K562 (cell line): ENCODE data around the gene ACSS1. TPM values are rescaled to one million over a fixed set of nuclear protein-coding genes. Genes with fewer than 3 reads are reported as not detected.

Source experiments
- ARID3B ChIP-seq: fragments of 250-450 bp; sonication (Bioruptor Pico); IDR thresholded peaks from 2 replicates; pipeline ENCODE4 v1.4.0; 2020; ENCODE audit warnings: borderline replicate concordance
- CREB1 ChIP-seq, 2 experiments: sonication (generic) in 1 of 2; formaldehyde crosslinking in 1 of 2; IDR thresholded peaks; 2 replicates each; pipeline versions ENCODE4 v1.6.1 to v1.8.0; 2012 to 2022; ENCODE audit warnings: inconsistent platforms in 1 of 2, mild to moderate bottlenecking in 1 of 2, missing genetic modification reagents in 1 of 2, moderate library complexity in 1 of 2
- FOXA3 ChIP-seq, 2 experiments: fragments of 450-650 bp in 1 of 2; sonication (generic) in 1 of 2; formaldehyde crosslinking; IDR thresholded peaks in 1 of 2; conservative IDR thresholded peaks in 1 of 2; 2 replicates each; pipeline versions ENCODE4 v1.4.0 to v1.8.0; 2020 to 2022; ENCODE audit warnings: mild to moderate bottlenecking in 2 of 2, missing genetic modification reagents in 1 of 2
- IFI16 ChIP-seq: fragments of 250-450 bp; sonication (Bioruptor Pico); IDR thresholded peaks from 2 replicates; pipeline ENCODE4 v2.1.2; 2022; ENCODE audit warnings: mild to moderate bottlenecking, inconsistent platforms
- PBX2 ChIP-seq, 2 experiments: IDR thresholded peaks in 1 of 2; conservative IDR thresholded peaks in 1 of 2; 2 replicates each; pipeline ENCODE4 v1.6.1; 2016; ENCODE audit warnings: low read depth in 2 of 2, mild to moderate bottlenecking in 1 of 2, missing compliant biosample characterization in 1 of 2, missing genetic modification characterization in 1 of 2, moderate library complexity in 1 of 2
- SMARCA4 ChIP-seq: fragments of 450-650 bp; IDR thresholded peaks from 2 replicates; pipeline ENCODE4 v1.6.1; 2016
- THRB ChIP-seq: fragments of 450-650 bp; formaldehyde crosslinking; conservative IDR thresholded peaks from 2 replicates; pipeline ENCODE4 v1.4.0; 2022; ENCODE audit warnings: mild to moderate bottlenecking, missing genetic modification characterization
- ZNF121 ChIP-seq: sonication (generic); formaldehyde crosslinking; conservative IDR thresholded peaks from 2 replicates; pipeline ENCODE4 v1.8.0; 2022; ENCODE audit warnings: missing genetic modification reagents
- polyA plus RNA-seq, 8 experiments: library from polyadenylated mRNA; depleted of rRNA in 4 of 8; stranded (reverse) in 5 of 8; unstranded in 3 of 8; fragments of >200 nt; fragmentation: Nextera tagmentation in 2 of 8; fragmentation: Illumina TruSeq in 1 of 8; extraction: Ambion mirVana in 2 of 8; extraction: Trizol in 1 of 8; gene quantifications; 2 replicates each; pipeline versions ENCODE4 v1.2.1 to v1.2.3, GENCODE V29; 2011 to 2014; ENCODE audit warnings: inconsistent platforms in 1 of 8, missing spikeins in 1 of 8
- total RNA-seq, 7 experiments: library from RNA; depleted of rRNA in 6 of 7; stranded (reverse); fragments of >200 nt in 6 of 7; fragmentation: Illumina TruSeq in 2 of 7; extraction: Trizol in 2 of 7; gene quantifications; 2 replicates each; pipeline versions ENCODE4 v1.2.1 to v1.2.3, GENCODE V29; 2011 to 2021; ENCODE audit warnings: low replicate concordance in 1 of 7

Gene ACSS1
- total and polyA plus RNA-seq, 9 of the 15 experiments (the other 6 are each of a cell fraction or from before 2014, with no cell fraction given): 0.07 to 2.1 (median 0.27) TPM; not detected in 3

GRCh38 chr20:25050501-25051350 lies 7.2 kb downstream of the ACSS1 start (continued):
- TF ChIP-seq CREB1 (IDR thresholded peaks at IDR 0.05) (no peak), CREB1 (CRISPR knock-in tag; IDR thresholded peaks at IDR 0.05) (no peak), FOXA3 (CRISPR knock-in tag; conservative IDR thresholded peaks at IDR 0.05 in 1 of 2, IDR thresholded peaks at IDR 0.05 in 1 of 2) (no peak), PBX2 (CRISPR knock-in tag; IDR thresholded peaks at IDR 0.05; ENCODE audit: low read depth) (no peak), PBX2 (tag; conservative IDR thresholded peaks at IDR 0.05; ENCODE audit: low read depth) (no peak), ZNF121 (CRISPR knock-in tag) (no peak), IFI16 (CRISPR knock-in tag) (no peak), SMARCA4 (no peak), ARID3B (CRISPR knock-in tag) (no peak), THRB (no peak)
